ENCODE measurements around the gene TRPV2. TPM values are rescaled to one million over a fixed set of nuclear protein-coding genes. Genes with fewer than 3 reads are reported as not detected.

TRPV2 gene
- total and polyA plus RNA-seq, 9 donors, result 8.7 to 40.4 (median 13.0) TPM

- Histone ChIP-seq H3K4me1 (ENCODE audit: insufficient read depth) (no peaks in the 10 kb centered on the region), H3K36me3 (no peaks in the 10 kb centered on the region), H3K4me3 (no peak overlapping the region), H3K27ac (no peak overlapping the region), H3K9me3 (no peaks in the 10 kb centered on the region), H3K27me3 (no peaks in the 10 kb centered on the region)
- intact Hi-C loops (cut with DNase I), result no loop called here
- no peak for DNase-seq
- TF ChIP-seq EP300 (IDR thresholded peaks at IDR 0.05) (no peak), CTCF (IDR thresholded peaks at IDR 0.05) (no peak), POLR2A (IDR thresholded peaks at IDR 0.05) (no peak)
- WGBS, 3 donors, result 80 to 95% (median 86%) methylated on average over 9 of the region's 9 CpGs
Measured at GRCh38 chr17:16466407-16466806, 51.0 kb downstream of the TRPV2 start.

- Histone ChIP-seq H3K36me3 (no peaks in the 10 kb centered on the region), H3K27me3 (no peaks in the 10 kb centered on the region), H3K27ac (no peak overlapping the region), H3K4me3 (no peak overlapping the region), H3K9me3 (no peaks in the 10 kb centered on the region), H3K4me1 (ENCODE audit: insufficient read depth) (no peaks in the 10 kb centered on the region)
- 64 to 86% (median 75%) methylated on average over 6 of the region's 6 CpGs for WGBS, 3 donors
- intact Hi-C loops (cut with DNase I), result no loop called here
- TF ChIP-seq EP300 (IDR thresholded peaks at IDR 0.05), result no peak
- TF ChIP-seq POLR2A (IDR thresholded peaks at IDR 0.05), result no peak
- no peak for TF ChIP-seq CTCF (IDR thresholded peaks at IDR 0.05)
- DNase-seq, result no peak
Measured at GRCh38 chr17:16467044-16467443, 51.7 kb downstream of the TRPV2 start.

GRCh38 chr17:16467886-16468285 lies 52.5 kb downstream of the TRPV2 start:
- intact Hi-C loops (cut with DNase I), result no loop called here
- H3K27me3 ChIP-seq, result no peaks in the 10 kb centered on the region
- no peaks in the 10 kb centered on the region for H3K9me3 ChIP-seq
- no peaks in the 10 kb centered on the region for H3K4me1 ChIP-seq (ENCODE audit: insufficient read depth)
- TF ChIP-seq CTCF (IDR thresholded peaks at IDR 0.05), result no peak
- TF ChIP-seq POLR2A (IDR thresholded peaks at IDR 0.05), result no peak
- no peak for TF ChIP-seq EP300 (IDR thresholded peaks at IDR 0.05)
- H3K4me3 ChIP-seq, result no peak overlapping the region
- no peak for DNase-seq
- H3K27ac ChIP-seq, result no peak overlapping the region
- WGBS, 3 donors, result 70 to 78% (median 76%) methylated on average over 3 of the region's 3 CpGs
- no peaks in the 10 kb centered on the region for H3K36me3 ChIP-seq

GRCh38 chr17:16468428-16468992 lies 53.1 kb downstream of the TRPV2 start:
- intact Hi-C loops (cut with DNase I), result no loop called here
- Histone ChIP-seq H3K9me3 (no peaks in the 10 kb centered on the region), H3K36me3 (no peaks in the 10 kb centered on the region), H3K4me3 (no peak overlapping the region), H3K27ac (no peak overlapping the region), H3K4me1 (ENCODE audit: insufficient read depth) (no peaks in the 10 kb centered on the region), H3K27me3 (no peaks in the 10 kb centered on the region)
- no peak for TF ChIP-seq POLR2A (IDR thresholded peaks at IDR 0.05)
- TF ChIP-seq CTCF (IDR thresholded peaks at IDR 0.05), result no peak
- no peak for TF ChIP-seq EP300 (IDR thresholded peaks at IDR 0.05)
- 86 to 91% (median 90%) methylated on average over 4 of the region's 4 CpGs for WGBS, 3 donors
- DNase-seq, result no peak
